GM21737 (cell line): ENCODE results near the gene DNMT3A.

Source experiments
- ATAC-seq: cut with Tn5 transposase; IDR thresholded peaks from one replicate; pipeline ENCODE4 v1.9.1; 2021; ENCODE audit warnings: mild to moderate bottlenecking, moderate library complexity; ENCODE audit not compliant: unreplicated experiment

The DNMT3A gene

DNA sequence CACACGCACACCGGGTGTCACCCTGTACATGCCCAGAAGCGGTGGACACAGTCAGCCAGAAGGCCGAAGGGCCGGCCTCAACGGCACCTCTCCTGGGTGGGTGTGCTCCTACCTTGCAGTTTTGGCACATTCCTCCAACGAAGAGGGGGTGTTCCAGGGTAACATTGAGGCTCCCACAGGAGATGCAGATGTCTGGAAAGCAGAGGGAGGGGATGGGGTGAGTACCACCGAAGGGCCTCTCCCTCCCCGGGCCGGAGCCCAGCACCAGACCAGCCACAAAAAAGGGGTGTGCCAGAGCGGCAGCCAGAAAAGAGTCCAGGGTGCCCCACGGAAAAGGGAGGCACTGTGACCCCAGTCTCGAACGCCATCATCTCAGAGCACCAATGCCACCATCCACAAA is 96.6 kb downstream of the DNMT3A start:
- no peak for ATAC-seq

DNA sequence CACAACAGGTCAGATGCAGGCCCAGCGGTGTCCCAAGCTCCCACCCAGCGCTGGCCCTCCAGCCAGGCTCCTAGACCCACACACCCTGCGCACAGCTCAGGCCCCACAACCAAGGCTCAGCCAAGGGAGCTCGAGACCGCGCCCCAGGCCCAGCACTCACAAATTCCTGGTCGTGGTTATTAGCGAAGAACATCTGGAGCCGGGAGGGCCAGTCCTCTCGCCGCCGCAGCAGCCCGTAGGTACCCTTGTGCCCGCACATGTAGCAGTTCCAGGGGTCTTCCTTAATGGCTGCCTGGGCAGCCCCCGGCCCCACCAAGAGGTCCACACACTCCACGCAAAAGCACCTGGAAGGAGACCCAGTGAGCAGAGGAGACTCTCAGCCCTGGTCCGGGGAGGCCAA is 97.7 kb downstream of the DNMT3A start:
- no peak for ATAC-seq

DNA sequence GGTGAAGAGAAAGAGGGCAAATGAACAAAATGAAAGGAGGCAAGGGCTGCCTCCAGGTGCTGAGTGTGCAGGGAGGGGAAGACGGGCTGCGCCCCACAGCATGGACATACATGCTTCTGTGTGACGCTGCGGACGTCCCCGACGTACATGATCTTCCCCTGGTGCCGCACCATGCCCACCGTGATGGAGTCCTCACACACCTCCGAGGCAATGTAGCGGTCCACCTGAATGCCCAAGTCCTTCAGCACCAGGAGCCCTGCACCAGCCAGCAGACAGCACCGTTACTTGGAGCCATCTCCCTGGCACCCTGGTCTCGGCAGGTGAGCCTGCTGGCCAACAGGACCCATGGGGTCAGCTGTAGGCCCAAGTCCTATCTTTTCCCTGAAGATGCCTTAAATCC is 100.3 kb downstream of the DNMT3A start:
- ATAC-seq = no peak

DNA sequence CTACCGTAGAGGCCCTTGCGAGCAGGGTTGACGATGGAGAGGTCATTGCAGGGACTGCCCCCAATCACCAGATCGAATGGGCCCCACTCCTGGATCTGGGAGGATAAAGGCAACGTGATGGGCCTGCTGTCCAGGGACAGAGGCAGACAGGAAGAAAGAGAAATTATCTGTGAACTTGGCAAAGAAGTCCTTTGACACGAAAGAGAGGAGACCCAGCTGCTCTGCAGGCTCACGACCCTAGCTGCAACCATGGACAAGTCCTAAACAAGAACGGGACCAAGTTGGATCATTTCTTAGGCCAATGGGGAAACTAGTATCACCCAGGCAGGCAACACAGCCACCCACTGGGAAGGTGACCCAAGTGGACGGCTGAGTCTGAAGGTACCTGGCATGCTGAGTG is 101.1 kb downstream of the DNMT3A start:
- ATAC-seq = no peak

DNA sequence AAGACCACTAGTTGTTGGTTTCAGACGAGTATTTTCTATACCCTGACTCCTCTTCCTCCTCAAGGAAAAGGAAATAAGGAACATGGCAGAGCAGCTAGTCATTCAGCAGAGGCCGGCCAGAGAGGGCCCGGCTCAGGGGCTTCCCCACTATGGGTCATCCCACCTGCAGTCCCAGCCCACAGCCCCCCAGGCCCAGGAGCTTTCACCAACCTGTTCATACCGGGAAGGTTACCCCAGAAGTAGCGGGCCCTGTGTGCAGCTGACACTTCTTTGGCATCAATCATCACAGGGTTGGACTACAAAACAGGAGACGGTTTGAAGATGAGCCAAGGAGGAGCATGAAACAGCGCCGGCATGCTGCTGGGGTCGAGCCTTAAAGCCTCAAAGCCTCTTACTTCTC is 102.8 kb downstream of the DNMT3A start:
- no peak for ATAC-seq

DNA sequence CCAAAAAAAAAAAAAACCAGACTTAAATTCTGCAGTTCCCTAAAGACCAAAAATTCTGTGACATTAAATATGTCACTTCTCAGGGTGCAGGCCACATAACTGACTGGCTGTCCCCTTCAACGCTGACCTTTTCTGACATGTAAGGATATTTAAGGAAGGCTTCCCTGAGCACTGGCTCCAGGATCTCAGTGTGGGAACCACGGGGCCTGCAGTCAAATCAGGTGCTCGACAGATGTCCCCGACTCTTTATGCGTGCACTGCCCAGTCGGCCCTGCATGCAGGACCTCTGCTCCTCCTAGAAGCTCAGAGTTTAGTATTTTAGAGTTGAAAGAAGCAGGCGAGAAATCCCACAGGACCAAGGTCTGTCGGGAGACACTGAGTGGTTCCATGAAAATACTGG is 104.0 kb downstream of the DNMT3A start:
- no peak for ATAC-seq

DNA sequence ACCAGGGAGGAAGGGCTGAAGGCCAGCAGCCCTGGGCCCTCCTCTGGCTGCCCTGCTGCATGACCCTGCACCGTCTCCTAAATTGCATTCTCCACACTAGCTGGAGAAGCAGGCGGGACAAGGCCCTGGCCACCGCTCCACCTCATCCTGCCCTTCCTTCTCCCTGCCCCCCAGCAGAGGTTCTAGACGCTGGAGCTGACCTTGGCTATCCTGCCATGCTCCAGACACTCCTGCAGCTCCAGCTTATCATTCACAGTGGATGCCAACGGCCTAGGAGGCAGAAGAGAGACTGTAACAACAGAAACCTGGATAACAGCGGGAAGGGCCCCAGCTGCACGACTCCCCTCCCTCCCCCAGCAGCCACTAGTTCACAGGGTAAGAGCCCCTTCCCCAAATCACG is 105.0 kb downstream of the DNMT3A start:
- no peak for ATAC-seq

DNA sequence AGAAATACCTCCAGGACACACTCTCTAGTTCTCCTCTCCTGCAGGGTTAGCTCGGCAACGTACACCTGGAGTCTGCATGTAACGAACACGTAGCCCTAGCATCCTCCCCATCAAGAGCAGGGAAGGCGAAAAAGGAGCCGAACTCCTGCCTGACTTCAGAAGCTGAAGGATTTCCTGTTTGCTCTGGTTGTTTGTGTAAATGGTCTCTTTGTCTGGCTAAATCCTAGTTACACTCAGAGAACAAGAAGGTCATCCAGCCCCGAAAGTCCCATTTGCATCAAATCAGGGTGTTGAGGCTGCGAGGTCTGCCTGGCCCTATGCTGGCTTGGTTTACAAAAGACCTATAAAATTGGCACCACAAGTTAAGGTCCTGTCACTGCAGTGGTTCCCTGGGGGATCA is 107.0 kb downstream of the DNMT3A start:
- no peak for ATAC-seq

DNA sequence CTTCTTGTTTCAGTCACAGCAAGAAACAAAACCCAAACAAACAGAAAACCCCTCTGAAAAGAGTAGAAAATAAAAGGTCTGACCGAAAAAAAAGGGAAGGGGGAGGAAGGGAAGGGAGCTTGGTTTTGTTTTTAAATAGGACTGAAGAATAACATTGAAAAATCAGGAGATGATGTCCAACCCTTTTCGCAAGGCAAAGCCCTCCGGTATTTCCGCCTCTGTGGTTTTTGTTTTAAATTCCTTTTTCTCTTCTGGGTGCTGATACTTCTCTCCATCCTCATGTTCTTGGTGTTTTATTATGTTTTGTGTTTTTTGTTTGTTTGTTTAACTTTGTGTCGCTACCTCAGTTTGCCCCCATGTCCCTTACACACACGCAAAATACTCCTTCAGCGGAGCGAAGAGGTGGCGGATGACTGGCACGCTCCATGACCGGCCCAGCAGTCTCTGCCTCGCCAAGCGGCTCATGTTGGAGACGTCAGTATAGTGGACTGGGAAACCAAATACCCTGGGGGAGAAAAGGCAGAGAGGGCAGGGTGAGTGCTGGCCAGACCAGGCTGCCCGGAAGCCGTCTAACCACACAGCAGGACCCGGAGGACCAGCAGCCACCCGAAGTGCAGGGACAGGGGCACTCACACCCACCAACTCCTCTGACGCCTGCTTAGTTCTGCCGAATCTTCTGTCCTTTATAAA is 107.7 kb downstream of the DNMT3A start:
- ATAC-seq = no peak

DNA sequence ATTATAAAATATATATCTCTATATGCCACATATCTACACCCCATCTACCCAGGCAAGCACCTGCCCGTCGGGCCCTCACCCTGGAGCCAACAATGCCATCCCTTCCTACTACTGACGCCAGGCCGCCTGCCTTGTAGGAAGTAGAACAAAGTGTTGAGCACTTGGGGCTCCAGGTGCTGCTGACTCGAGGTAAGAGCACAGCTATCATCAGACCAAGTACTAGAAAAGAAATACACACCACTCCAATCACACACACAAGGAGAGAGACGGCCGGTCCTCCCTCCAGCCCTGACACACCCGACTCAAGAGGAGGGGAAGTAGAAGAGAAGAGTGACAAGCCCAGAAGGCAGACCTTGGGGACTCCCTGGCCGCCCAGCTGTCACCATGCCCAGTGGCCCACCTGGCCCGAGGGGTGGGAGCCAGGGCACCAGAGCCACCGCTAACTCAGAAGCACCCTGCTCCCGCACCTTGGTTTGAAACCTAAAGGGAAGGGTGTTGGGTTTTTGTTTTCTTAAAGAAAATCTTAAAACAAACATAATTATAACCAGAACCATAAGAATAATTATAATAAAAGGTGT is 109.4 kb downstream of the DNMT3A start:
- ATAC-seq = no peak

DNA sequence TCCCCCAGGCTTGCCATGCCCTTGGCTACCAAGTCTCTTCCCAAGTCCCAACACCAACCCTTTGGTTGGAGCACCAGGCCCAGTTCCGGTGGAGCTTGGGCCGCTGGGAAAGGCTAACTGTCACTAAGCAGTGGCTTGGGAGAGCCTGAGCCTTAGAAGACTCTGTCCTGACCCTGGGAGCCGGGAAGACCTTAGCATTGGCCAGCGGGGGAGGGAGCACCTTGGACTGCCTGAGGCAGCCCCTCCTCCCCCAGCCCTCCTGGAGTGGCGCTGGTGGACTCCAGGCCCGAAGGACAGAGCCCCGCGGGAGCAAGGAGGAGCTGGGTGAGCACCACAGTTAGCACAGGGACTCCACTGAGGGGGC is 110.8 kb downstream of the DNMT3A start:
- ATAC-seq = no peak

DNA sequence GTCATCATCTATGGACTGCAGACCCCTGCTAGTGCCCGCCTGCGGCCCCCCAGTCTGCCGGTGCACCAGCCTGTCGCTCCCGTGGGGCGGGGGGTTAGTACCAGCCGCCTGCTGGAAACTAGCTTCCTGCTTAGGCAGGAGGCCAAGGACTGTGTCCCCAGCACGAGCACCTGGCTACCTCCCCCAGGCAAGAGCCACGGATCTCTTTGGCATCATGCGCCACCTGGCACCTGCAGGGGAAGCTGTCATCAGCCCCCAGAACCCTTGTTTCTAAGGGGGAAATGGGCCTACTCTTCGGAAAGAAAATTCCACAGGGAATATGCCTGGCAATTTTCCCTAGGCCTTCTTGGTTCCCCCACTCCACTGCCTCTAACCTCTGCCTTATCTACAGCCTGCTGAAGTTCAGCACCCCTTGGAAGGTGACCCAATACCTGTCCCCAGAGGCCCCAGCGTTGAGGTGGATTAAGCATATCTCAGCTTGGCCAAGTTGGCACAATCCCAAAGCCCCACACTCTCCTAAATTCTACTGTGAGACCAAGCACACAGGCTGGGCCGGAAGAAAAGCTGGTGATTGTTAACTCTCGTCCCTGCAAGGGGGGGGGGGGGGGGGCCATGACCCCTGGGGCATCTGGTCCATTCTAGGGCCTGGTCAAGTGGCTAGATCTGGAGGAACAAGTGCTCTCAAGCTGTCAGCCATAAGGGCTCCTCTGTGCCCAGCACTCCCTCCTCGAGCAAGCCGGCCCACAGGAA is 111.4 kb downstream of the DNMT3A start:
- ATAC-seq = no peak

DNA sequence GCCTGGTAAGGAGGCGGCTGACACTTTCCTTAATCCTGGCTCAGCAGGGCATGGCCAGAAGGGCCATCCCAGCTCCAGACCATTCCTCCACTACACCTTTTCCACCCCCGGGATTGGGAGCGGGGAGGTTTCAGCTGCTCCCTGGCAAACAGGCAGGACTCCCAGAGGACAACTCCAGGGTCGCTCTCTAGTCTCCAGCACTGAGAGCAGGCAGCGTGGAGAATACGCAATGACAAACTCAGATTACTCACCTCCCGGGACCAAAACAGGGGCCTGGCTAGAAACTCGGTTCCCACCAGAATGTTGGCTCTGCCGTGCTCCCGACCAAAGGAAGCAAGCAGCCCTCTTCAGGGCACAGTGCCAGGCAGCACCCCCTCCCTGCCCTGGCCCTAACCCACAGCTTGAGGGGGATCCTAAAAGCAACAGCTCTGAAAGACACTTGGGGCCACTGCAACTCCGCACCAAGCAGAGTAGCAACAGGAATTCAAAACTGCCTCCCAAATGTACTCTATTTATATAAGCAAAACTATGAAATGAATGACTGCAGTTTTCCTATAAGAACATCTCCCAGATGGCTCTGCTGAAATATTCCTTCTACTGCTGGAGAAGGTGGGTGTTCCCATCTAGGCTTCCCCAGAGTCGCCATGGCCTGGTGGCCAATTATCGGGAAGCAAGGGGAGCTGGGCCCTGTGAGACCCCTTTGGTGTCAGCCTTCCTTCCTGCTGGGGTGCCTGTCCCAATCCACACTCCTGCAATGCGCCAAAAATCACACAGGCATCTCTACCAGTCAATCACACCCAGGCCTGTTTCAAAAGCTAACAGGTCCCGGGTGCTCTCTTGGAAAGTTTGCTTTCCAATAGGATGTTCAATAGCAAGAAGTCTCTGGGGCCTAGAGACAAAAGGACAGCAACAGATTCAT is 112.2 kb downstream of the DNMT3A start:
- ATAC-seq = no peak

DNA sequence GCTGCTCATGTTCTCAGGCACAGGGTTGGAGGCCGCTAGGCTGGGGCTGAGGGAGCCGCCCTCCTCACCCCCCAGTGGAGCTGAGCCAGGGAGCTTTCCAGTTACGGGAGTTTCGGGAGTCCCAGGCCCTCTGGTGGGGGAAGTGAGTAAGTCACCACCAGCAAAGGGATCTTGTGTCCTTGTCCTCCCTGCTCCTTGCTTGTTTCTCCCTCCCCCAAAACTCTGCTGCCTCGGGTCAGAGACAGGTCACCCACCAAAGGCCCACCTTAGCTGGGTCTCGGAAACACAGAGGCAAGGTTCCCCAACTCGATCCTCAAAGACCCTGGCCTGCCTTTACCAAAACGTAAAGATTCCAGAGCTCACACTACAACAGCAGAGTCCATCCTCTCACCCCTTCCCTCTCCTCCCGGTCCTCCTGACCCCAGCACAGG is 112.9 kb downstream of the DNMT3A start:
- ATAC-seq = no peak

DNA sequence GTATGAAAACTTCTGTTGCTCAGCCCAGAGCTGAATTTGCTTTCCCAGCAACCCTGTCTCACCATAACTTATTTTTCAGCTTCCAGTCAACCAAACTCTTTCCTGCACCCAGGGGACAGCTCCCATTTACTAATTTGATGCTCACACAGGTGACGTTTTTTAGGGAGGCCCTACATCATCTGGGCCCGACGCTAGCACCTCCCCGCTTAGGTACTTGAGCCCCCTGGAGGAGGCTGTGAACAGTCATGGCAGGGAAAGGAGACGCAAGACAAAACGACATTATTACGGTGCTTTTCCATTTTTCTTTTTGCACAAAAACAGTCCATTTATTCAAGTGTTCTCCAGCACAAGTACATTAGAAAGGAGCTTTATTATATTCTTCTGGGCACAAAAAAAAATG is 114.1 kb downstream of the DNMT3A start:
- ATAC-seq = no peak

DNA sequence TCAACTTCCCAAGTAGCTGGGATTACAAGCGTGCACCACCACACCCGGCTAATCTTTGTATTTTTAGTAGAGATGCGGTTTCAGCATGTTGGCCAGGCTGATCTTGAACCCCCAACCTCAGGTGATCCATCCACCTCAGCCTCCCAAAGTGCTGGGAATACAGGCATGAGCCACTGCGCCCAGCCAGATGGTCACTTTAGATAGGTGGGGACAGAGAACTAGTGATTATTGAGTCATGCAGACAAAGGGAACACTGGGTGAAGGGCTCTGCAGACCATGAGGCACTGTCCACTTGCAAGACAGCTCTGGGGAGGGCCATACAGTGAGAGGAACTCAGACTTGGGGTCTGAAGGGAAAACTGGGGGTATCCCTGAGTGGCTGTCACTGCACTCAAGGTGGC is 114.9 kb downstream of the DNMT3A start:
- no peak for ATAC-seq

DNA sequence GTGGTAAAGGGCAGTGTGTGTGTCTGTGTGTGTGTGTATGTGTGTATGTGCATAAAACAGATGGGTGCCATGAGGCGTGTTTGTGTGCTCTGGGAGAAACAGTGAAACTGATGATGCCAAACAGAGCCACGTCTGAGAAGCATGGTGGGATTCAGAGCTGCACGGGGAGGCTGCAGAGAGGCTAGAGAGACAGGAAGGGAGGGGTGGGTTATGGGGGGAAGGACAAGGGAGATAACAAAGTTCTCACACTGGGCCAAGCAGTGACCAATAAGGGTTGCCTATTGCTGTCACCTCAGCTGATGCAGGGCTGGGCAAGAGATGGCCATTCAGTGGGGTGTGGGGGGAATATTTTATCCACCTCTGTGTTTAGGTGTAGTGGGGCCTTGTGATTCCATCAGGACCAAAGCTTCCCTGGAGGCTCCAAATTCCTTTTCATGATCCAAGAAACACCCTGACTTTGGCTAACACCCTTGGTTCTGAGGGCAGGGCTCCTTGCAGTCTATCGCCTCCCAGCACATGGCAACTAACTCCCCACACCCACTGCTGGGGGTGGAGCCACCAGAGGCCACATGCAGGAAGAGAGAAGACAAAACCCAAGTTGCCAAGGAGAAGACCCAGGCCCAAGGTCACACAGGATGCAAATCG is 119.1 kb downstream of the DNMT3A start:
- ATAC-seq = no peak

DNA sequence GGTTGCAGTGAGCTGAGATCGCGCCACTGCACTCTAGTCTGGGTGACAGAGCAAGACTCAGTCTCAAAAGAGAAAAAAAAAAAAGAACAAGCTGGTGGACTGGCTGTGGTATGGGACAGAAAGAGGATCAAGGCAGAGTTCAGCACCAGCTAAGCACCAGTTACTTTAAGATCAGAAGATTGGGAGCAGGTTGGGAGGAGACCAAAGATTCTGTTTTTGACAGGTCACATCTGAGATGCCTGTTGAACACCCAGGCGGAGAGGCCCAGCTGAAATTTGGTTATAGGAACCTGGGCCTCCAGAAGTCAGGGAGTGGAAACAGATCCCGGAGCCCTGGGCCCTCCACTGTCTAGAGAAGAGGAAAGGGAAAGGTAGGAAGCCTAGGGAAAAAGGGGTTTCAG is 120.1 kb downstream of the DNMT3A start:
- ATAC-seq = no peak

DNA sequence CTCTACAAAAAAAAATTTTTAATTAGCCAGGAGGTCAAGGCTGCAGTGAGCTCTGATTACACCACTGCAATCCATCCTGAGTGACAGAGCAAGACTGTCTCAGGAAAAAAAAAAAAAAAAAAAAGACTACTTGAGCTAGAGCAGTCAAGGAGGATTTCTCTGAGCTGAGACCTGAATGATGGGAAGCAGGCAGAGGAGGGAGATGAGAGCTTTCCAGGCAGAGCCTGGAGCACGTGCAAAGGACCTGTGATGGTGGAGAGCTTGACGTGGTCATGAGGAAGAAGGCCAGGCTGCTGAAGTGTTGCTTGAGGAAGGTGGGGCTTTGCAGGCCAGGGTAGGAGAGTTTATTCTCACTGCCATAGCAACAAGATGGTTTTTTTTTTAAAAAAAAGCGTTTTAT is 121.4 kb downstream of the DNMT3A start:
- no peak for ATAC-seq

DNA sequence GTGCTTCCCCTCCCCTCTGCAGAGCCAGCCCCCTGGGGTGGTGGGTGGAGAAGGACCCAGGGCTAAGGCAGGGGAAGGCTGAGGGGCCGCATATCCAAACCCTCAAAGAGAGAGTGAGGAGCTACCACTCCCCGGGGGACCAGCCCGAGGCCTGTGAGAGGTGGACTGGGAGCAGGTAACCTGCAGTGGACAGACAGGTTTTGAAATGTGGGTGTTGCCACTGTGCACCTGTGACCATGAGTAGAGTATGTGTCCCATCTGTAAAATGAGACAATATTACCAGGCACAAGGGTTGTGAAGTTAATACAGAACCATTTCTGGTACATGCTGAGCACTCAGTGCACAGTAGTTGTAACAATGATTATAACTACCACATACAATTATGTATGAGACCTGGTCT is 122.1 kb downstream of the DNMT3A start:
- no peak for ATAC-seq

DNA sequence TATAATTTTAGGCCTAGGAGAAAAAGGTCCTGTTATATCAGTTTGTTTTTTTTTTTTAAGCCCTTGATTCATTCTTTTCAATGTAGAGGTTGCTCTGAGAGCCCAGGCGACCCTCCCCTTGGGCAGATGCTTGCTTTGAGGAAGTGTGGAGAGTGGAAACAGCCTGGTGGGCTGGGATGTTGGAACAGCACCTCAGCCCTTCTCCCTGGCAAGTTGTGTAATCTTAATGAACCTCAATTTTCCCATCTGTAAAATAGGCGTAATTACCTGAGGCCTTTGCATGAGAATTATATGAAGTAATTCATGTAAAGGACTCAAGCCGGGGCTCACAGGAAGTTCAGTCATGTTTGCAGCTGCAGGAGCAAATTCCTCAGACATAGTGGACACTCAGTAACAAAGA is 123.6 kb downstream of the DNMT3A start:
- no peak for ATAC-seq
